A549 (cell line): Measurements from ENCODE around the gene FOXO6. TPM values are rescaled to one million over a fixed set of nuclear protein-coding genes. Genes with fewer than 3 reads are reported as not detected.

ENCODE experiments used
- ATAC-seq, 2 experiments: fragments of 200-7000 bp in 1 of 2; fragments of >200 bp in 1 of 2; cut with Nextera tagmentation in 1 of 2; cut with Tn5 transposase in 1 of 2; 3 replicates each; pipeline versions ENCODE4 v1.8.0 to v1.9.1; 2018 to 2020; ENCODE audit warnings: mild to moderate bottlenecking in 1 of 2, moderate library complexity in 1 of 2
- CTCF ChIA-PET: fragments of 300-600 bp; sonication (Branson Sonifier 250); formaldehyde crosslinking; extraction: SDS; loops from one replicate; lab custom pipeline; 2021; ENCODE audit warnings: antibody characterized with exemption, inconsistent platforms; lab: Yijun Ruan, JAX
- POLR2A ChIA-PET: fragments of 350-600 bp; formaldehyde crosslinking; extraction: SDS; loops from one replicate; lab custom pipeline; 2021; ENCODE audit warnings: antibody characterized with exemption, inconsistent platforms; lab: Yijun Ruan, JAX
- DNase-seq, 2 experiments: peaks; one replicate each; pipeline versions ENCODE4 v3.0.0 to v3.0.0-alpha.2; 2011 to 2016; ENCODE audit warnings: low read depth in 1 of 2, low spot score in 1 of 2
- FAIRE-seq: peaks from 2 replicates; lab custom pipeline; 2011; peaks lifted over from hg19 to GRCh38; lab: Jason Lieb, UNC
- H3K27ac ChIP-seq, 2 experiments: fragments of >200 bp; sonication (Bioruptor Twin); formaldehyde crosslinking; 3 replicates each; pipeline ENCODE4 v1.5.1; 2016 to 2017
- H3K4me1 ChIP-seq: fragments of >200 bp; sonication (Bioruptor Twin); formaldehyde crosslinking; 3 replicates; pipeline ENCODE4 v1.6.1; 2016
- H3K4me2 ChIP-seq: fragments of >200 bp; sonication (Bioruptor Twin); formaldehyde crosslinking; 3 replicates; pipeline ENCODE4 v1.6.1; 2016
- H3K4me3 ChIP-seq: fragments of >200 bp; sonication (Bioruptor Twin); formaldehyde crosslinking; 3 replicates; pipeline ENCODE4 v1.5.1; 2016
- H3K9me3 ChIP-seq: fragments of >200 bp; sonication (Bioruptor Twin); formaldehyde crosslinking; 3 replicates; pipeline ENCODE4 v1.6.1; 2016
- ATOH8 ChIP-seq: fragments of 250-450 bp; sonication (Bioruptor Pico); IDR thresholded peaks from 2 replicates; pipeline ENCODE4 v1.5.0; 2020; ENCODE audit warnings: low read depth, mild to moderate bottlenecking, moderate library complexity
- BCL3 ChIP-seq: fragments of >200 bp; sonication (Bioruptor Twin); formaldehyde crosslinking; IDR thresholded peaks from 3 replicates; pipeline ENCODE4 v1.6.1; 2016
- CEBPB ChIP-seq, 2 experiments: fragments of >200 bp in 1 of 2; sonication (Bioruptor Twin) in 1 of 2; formaldehyde crosslinking in 1 of 2; IDR thresholded peaks; 2 replicates each; pipeline ENCODE4 v1.6.1; 2012 to 2016
- CHD2 ChIP-seq: fragments of 150-350 bp; IDR thresholded peaks from 2 replicates; pipeline ENCODE4 v1.6.1; 2014; ENCODE audit warnings: low read length; ENCODE audit not compliant: partially characterized antibody
- CHD4 ChIP-seq: fragments of 200-600 bp; sonication (generic); IDR thresholded peaks from 2 replicates; pipeline ENCODE4 v1.6.1; 2016; ENCODE audit warnings: antibody characterized with exemption, mild to moderate bottlenecking, borderline replicate concordance
- EHMT2 ChIP-seq: fragments of 200-600 bp; sonication (generic); IDR thresholded peaks from 2 replicates; pipeline ENCODE4 v1.6.1; 2016; ENCODE audit warnings: antibody characterized with exemption, low read depth, mild to moderate bottlenecking, moderate library complexity
- ELK1 ChIP-seq: fragments of 150-350 bp; IDR thresholded peaks from 2 replicates; pipeline ENCODE4 v1.6.1; 2014; ENCODE audit warnings: low read depth, mild to moderate bottlenecking, low read length
- FOSL2 ChIP-seq, 2 experiments: fragments of 450-650 bp in 1 of 2; fragments of >200 bp in 1 of 2; sonication (Bioruptor Twin) in 1 of 2; formaldehyde crosslinking; IDR thresholded peaks; 2 replicates each; pipeline versions ENCODE4 v1.5.0 to v1.6.1; 2016 to 2020; ENCODE audit warnings: mild to moderate bottlenecking in 1 of 2, moderate library complexity in 1 of 2
- HES2 ChIP-seq: fragments of >200 bp; sonication (Bioruptor Twin); formaldehyde crosslinking; IDR thresholded peaks from 2 replicates; pipeline ENCODE4 v1.6.1; 2016
- HOXB13 ChIP-seq: fragments of 250-450 bp; sonication (Bioruptor Pico); IDR thresholded peaks from 2 replicates; pipeline ENCODE4 v1.5.0; 2020; ENCODE audit warnings: low read depth, mild to moderate bottlenecking, moderate library complexity
- MAFK ChIP-seq: fragments of 450-650 bp; IDR thresholded peaks from 2 replicates; pipeline ENCODE4 v1.6.1; 2014; ENCODE audit not compliant: partially characterized antibody
- NFE2L2 ChIP-seq: fragments of 150-350 bp; conservative IDR thresholded peaks from 2 replicates; pipeline ENCODE4 v1.6.1; 2014; ENCODE audit warnings: low read length
- PHF8 ChIP-seq: fragments of 200-600 bp; sonication (generic); IDR thresholded peaks from 2 replicates; pipeline ENCODE4 v1.6.1; 2016; ENCODE audit warnings: low read depth, mild to moderate bottlenecking, antibody characterized with exemption, moderate library complexity, borderline replicate concordance
- RAD21 ChIP-seq, 2 experiments: fragments of >200 bp in 1 of 2; sonication (Bioruptor Twin) in 1 of 2; formaldehyde crosslinking in 1 of 2; IDR thresholded peaks in 1 of 2; conservative IDR thresholded peaks in 1 of 2; 2 replicates in 1 of 2; 3 replicates in 1 of 2; pipeline ENCODE4 v1.6.1; 2012 to 2018; ENCODE audit warnings: inconsistent platforms in 1 of 2
- RCOR1 ChIP-seq: fragments of 150-350 bp; IDR thresholded peaks from 2 replicates; pipeline ENCODE4 v1.6.1; 2014; ENCODE audit warnings: antibody characterized with exemption, low read length, low read depth
- RFX5 ChIP-seq: fragments of 450-650 bp; IDR thresholded peaks from 2 replicates; pipeline ENCODE4 v1.7.1; 2014; ENCODE audit warnings: antibody characterized with exemption, mild to moderate bottlenecking, moderate library complexity
- RNF2 ChIP-seq: fragments of 200-600 bp; sonication (generic); IDR thresholded peaks from 2 replicates; pipeline ENCODE4 v1.6.1; 2016; ENCODE audit warnings: low read depth, mild to moderate bottlenecking, antibody characterized with exemption, moderate library complexity, borderline replicate concordance
- SMC3 ChIP-seq: fragments of >200 bp; sonication (Bioruptor Twin); formaldehyde crosslinking; IDR thresholded peaks from 3 replicates; pipeline ENCODE4 v1.6.1; 2018; ENCODE audit warnings: inconsistent platforms
- TFCP2L1 ChIP-seq: fragments of 250-450 bp; sonication (Bioruptor Pico); IDR thresholded peaks from 2 replicates; pipeline ENCODE4 v1.5.0; 2021; ENCODE audit warnings: mild to moderate bottlenecking
- WGBS: methylation state at CpG from one replicate; pipeline ENCODE4 v1.1.6; 2017; ENCODE audit errors: missing lambda C conversion rate; 5-methylcytosine and 5-hydroxymethylcytosine counted together
- polyA plus RNA-seq, 4 experiments: library from polyadenylated mRNA; depleted of rRNA in 3 of 4; stranded (reverse); fragments of >200 nt; fragmentation: RNase III in 1 of 4; extraction: RNeasy Plus Mini Kit Qiagen cat#74134 plus additional on column Dnase treatment in 1 of 4; gene quantifications; 2 replicates in 3 of 4; 3 replicates in 1 of 4; pipeline ENCODE4 v1.2.3, GENCODE V29; 2011 to 2017

The FOXO6 gene
- polyA plus RNA-seq, 2 of the 4 experiments (the other 2 are of a cell fraction), result 0.10 to 0.25 TPM

- FAIRE-seq (no peak), ATAC-seq (no peak), DNase-seq (no peak)
- Histone ChIP-seq H3K4me1 (no peaks in the 10 kb centered on the region), H3K9me3 (no peaks in the 10 kb centered on the region), H3K4me2 (no peak overlapping the region), H3K27ac (no peak overlapping the region), H3K4me3 (no peak overlapping the region)
- ChIA-PET POLR2A (no interaction called here), CTCF (interaction anchor here (1.0 to 6.0 kb wide), 2 partner anchors 19 to 42 kb away, joined by 3 to 31 read pairs; no protein-coding TSS in a partner anchor)
- TF ChIP-seq CEBPB (IDR thresholded peaks at IDR 0.05) (no peak), RFX5 (no peak), RNF2 (no peak), RAD21 (conservative IDR thresholded peaks at IDR 0.05 in 1 of 2, IDR thresholded peaks at IDR 0.05 in 1 of 2) (no peak), RCOR1 (no peak), ELK1 (no peak), SMC3 (no peak), ATOH8 (no peak), NFE2L2 (no peak)
- 93% methylated on average over 2 of the region's 3 CpGs for WGBS
Observed at GRCh38 chr1:41397753-41398330, 36.6 kb downstream of the FOXO6 start.

- Histone ChIP-seq H3K9me3 (no peaks in the 10 kb centered on the region), H3K4me1 (no peaks in the 10 kb centered on the region), H3K4me2 (no peak overlapping the region), H3K27ac (no peak overlapping the region)
- DNase-seq, result no peak
- POLR2A ChIA-PET, result no interaction called here
- no peak for FAIRE-seq
- TF ChIP-seq CEBPB (IDR thresholded peaks at IDR 0.05) (no peak), PHF8 (no peak), HES2 (no peak), MAFK (no peak), BCL3 (no peak), FOSL2 (IDR thresholded peaks at IDR 0.05) (no peak), FOSL2 (CRISPR knock-in tag; IDR thresholded peaks at IDR 0.05) (no peak), RFX5 (no peak)
- TF ChIP-seq, all 56 proteins: peak for 0
- CTCF ChIA-PET, result interaction anchor here (1.3 to 6.0 kb wide), 3 partner anchors 18 to 117 kb away, joined by 3 to 31 read pairs (median 9); no protein-coding TSS in a partner anchor
- WGBS, result 68% methylated on average over 8 of the region's 13 CpGs
- H3K4me3 ChIP-seq, result no peak overlapping the region
- no peak for ATAC-seq
Observed at GRCh38 chr1:41399145-41399795, 38.0 kb downstream of the FOXO6 start.

- 57% methylated on average over 3 of the region's 3 CpGs for WGBS
- FAIRE-seq (no peak), ATAC-seq (no peak)
- H3K4me3 ChIP-seq, result no peak overlapping the region
- CTCF ChIA-PET, result interaction anchor here (1.0 to 6.0 kb wide), 4 partner anchors 17 to 118 kb away, joined by 3 to 31 read pairs (median 6); no protein-coding TSS in a partner anchor
- POLR2A ChIA-PET, result interaction anchor here (1.0 kb wide), 1 partner anchor 18 kb away, joined by 4 read pairs; no protein-coding TSS in a partner anchor
- H3K4me2 ChIP-seq, result no peak overlapping the region
- H3K27ac ChIP-seq, result no peak overlapping the region
- H3K9me3 ChIP-seq, result no peaks in the 10 kb centered on the region
- TF ChIP-seq CHD2, result no peak
- no peak for TF ChIP-seq RFX5
- TF ChIP-seq HES2, result no peak
- TF ChIP-seq CHD4, result no peak
- no peak for TF ChIP-seq TFCP2L1 (CRISPR knock-in tag)
- TF ChIP-seq HOXB13 (CRISPR knock-in tag), result no peak
- TF ChIP-seq EHMT2, result no peak
- TF ChIP-seq, all 56 proteins: peak for 0
- DNase-seq, result no peak
- H3K4me1 ChIP-seq, result 0 out of 3 replicates have a peak, but pooled peaks cover 3% of the 10 kb centered on the region
Observed at GRCh38 chr1:41400225-41400624, 39.0 kb downstream of the FOXO6 start.
